IPS-11a (cell line): ENCODE measurements around the gene MXRA8.

Source experiments
- H3K4me3 ChIP-seq: one replicate; pipeline ENCODE4 v1.5.1; 2013; ENCODE audit warnings: low read depth, low read length, control low read depth

Gene MXRA8

DNA sequence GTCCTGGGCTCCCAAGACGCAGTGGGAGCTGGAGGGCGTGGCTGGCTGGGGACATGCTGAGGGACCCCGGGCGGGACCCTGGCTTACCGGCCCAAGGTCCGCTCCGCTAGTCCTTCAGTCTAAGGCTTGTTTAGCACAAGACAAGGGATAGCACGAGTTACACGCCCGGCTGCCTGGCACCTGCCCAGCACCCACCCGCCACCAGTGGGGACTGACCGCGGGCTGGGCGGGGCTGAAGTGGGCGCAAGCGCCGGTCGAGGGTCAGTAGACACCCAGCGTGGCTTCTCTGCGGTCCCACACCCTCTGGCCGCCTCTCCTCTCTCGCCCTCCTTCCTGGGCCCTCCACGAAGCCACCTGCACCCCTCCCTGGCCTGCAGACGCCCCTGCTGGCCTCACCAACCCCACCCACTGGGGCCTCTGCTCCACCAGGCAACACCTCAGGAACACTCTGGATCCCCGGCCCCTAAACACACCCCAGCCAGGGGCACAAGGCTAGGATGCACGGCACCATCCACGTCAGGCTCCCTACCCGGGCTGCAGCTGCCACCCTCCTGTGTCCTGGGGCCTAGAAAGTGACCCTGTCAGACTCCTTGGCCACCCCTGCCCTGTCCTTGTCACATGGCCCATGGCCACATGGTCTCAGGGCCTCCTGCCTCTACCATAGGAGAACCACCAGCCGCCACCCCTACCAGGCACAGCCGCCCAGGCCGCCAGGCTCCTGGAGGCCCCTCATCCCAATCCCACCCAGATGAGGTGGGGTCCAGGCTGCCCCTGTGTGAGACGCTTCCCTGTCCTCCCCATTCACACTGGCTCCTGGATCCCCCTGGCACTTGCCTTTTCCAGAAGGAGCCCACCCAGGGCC lies 21.2 kb downstream of the MXRA8 start:
- H3K4me3 ChIP-seq = no peak overlapping the region

DNA sequence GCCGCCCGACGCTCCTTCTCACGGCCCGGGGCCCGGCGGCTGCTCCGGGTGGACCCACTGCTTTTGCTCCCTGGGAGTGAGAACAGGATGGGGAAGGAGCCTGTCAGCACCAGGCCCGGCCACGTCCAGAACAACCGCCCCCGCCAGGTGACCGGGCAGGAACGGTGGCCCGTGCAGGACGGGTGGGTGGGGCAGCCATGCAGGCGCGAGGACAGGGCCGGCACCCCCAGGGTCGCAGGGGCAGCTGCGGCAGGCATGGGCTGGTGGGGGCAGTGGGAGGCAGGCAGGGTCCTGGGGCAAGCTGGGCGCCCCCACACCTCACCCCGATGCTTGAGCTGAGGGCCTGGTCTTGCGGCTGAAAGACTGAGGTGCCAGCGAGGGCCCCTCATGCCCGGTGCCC lies 21.9 kb downstream of the MXRA8 start:
- no peak overlapping the region for H3K4me3 ChIP-seq

DNA sequence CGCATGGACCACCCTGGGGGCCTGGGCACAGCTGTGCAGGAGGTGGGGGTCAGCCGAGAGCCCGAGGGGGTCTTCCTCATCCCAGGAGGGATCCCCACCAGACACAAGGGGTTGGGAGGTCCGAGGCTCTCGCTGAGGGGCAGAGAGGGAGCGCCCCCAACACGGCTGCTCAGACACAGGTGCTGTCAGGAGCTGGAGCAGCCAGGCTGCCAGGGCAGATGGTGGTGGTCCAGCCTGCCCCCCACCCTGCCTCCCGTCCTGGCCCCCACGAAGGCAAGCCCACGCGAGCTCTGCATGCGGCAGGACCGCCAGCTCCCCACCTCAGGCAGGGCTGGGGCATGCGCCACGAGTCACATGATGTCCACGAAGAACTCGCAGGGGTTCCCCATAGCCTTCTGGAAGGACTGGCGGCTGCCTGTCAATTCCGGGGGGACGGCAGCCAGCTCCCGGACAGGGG lies 22.5 kb downstream of the MXRA8 start:
- H3K4me3 ChIP-seq = no peak overlapping the region

DNA sequence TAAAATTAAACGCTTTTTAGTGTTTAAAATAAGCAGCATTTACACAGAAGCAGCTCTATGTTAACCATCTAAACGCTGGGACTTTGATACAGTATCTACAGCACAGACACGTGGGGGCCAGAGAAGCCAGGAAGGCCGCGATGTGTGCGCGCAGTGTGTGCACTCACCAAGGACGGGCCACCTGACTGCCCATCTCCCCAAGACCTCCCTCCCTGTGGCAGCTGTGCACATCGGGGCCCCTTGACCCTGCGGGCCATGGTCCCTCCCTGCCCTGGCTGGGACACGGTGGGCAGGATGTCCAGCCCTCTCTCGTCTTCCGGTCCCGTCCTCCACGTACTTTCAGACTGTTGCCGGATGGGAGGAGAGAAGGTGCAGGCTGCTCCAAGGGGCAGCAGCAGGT lies 23.1 kb downstream of the MXRA8 start:
- no peak overlapping the region for H3K4me3 ChIP-seq

DNA sequence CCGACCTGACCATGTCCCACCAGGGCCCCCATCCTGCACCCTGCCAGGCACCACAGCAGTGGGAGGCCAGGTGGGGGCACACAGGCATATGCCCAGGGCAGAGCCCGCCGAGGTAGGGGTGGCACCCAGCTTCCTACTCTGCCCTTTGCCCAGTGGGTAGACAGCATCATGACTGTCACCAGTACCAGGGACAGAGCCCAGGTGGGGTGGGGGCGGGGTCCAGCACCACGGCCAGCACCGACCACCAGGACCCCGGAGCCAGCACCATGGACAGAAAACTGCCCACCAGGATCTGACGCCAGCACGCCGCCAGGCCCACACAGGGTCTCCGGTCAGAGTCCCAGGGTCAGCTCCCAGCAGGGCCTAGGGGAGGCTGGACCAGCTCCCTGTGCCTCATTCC lies 23.5 kb downstream of the MXRA8 start:
- H3K4me3 ChIP-seq = no peak overlapping the region

DNA sequence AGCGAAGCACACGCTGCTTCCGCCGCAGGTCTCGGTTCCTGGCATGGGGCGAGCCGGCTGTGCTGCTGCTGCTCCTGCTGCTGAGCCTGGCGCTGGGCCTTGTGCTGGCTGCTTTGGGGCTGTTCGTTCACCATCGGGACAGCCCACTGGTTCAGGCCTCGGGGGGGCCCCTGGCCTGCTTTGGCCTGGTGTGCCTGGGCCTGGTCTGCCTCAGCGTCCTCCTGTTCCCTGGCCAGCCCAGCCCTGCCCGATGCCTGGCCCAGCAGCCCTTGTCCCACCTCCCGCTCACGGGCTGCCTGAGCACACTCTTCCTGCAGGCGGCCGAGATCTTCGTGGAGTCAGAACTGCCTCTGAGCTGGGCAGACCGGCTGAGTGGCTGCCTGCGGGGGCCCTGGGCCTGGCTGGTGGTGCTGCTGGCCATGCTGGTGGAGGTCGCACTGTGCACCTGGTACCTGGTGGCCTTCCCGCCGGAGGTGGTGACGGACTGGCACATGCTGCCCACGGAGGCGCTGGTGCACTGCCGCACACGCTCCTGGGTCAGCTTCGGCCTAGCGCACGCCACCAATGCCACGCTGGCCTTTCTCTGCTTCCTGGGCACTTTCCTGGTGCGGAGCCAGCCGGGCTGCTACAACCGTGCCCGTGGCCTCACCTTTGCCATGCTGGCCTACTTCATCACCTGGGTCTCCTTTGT lies 24.7 kb downstream of the MXRA8 start:
- no peak overlapping the region for H3K4me3 ChIP-seq

DNA sequence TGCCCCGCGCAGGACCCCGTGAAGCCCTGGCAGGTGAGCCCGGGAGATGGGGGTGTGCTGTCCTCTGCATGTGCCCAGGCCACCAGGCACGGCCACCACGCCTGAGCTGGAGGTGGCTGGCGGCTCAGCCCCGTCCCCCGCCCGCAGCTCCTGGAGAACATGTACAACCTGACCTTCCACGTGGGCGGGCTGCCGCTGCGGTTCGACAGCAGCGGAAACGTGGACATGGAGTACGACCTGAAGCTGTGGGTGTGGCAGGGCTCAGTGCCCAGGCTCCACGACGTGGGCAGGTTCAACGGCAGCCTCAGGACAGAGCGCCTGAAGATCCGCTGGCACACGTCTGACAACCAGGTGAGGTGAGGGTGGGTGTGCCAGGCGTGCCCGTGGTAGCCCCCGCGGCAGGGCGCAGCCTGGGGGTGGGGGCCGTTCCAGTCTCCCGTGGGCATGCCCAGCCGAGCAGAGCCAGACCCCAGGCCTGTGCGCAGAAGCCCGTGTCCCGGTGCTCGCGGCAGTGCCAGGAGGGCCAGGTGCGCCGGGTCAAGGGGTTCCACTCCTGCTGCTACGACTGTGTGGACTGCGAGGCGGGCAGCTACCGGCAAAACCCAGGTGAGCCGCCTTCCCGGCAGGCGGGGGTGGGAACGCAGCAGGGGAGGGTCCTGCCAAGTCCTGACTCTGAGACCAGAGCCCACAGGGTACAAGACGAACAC lies 25.4 kb downstream of the MXRA8 start:
- H3K4me3 ChIP-seq = no peak overlapping the region

DNA sequence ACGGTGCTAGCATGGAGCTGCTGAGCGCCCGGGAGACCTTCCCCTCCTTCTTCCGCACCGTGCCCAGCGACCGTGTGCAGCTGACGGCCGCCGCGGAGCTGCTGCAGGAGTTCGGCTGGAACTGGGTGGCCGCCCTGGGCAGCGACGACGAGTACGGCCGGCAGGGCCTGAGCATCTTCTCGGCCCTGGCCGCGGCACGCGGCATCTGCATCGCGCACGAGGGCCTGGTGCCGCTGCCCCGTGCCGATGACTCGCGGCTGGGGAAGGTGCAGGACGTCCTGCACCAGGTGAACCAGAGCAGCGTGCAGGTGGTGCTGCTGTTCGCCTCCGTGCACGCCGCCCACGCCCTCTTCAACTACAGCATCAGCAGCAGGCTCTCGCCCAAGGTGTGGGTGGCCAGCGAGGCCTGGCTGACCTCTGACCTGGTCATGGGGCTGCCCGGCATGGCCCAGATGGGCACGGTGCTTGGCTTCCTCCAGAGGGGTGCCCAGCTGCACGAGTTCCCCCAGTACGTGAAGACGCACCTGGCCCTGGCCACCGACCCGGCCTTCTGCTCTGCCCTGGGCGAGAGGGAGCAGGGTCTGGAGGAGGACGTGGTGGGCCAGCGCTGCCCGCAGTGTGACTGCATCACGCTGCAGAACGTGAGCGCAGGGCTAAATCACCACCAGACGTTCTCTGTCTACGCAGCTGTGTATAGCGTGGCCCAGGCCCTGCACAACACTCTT lies 26.2 kb downstream of the MXRA8 start:
- H3K4me3 ChIP-seq = no peak overlapping the region

DNA sequence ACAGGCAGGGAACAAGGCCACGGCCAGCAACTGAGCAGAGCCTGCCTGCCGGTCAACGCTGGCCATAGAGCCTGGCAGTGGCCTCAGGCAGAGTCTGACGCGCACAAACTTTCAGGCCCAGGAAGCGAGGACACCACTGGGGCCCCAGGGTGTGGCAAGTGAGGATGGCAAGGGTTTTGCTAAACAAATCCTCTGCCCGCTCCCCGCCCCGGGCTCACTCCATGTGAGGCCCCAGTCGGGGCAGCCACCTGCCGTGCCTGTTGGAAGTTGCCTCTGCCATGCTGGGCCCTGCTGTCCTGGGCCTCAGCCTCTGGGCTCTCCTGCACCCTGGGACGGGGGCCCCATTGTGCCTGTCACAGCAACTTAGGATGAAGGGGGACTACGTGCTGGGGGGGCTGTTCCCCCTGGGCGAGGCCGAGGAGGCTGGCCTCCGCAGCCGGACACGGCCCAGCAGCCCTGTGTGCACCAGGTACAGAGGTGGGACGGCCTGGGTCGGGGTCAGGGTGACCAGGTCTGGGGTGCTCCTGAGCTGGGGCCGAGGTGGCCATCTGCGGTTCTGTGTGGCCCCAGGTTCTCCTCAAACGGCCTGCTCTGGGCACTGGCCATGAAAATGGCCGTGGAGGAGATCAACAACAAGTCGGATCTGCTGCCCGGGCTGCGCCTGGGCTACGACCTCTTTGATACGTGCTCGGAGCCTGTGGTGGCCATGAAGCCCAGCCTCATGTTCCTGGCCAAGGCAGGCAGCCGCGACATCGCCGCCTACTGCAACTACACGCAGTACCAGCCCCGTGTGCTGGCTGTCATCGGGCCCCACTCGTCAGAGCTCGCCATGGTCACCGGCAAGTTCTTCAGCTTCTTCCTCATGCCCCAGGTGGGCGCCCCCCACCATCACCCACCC lies 27.0 kb downstream of the MXRA8 start, which contains the start of gene TAS1R3:
Gene TAS1R3, plus strand, starts transcription at position 213 of the 898 bp plus-strand sequence. Its CDS starts 66 bp downstream, at position 279.
- no peak within 1 kb of the TSS for H3K4me3 ChIP-seq

DNA sequence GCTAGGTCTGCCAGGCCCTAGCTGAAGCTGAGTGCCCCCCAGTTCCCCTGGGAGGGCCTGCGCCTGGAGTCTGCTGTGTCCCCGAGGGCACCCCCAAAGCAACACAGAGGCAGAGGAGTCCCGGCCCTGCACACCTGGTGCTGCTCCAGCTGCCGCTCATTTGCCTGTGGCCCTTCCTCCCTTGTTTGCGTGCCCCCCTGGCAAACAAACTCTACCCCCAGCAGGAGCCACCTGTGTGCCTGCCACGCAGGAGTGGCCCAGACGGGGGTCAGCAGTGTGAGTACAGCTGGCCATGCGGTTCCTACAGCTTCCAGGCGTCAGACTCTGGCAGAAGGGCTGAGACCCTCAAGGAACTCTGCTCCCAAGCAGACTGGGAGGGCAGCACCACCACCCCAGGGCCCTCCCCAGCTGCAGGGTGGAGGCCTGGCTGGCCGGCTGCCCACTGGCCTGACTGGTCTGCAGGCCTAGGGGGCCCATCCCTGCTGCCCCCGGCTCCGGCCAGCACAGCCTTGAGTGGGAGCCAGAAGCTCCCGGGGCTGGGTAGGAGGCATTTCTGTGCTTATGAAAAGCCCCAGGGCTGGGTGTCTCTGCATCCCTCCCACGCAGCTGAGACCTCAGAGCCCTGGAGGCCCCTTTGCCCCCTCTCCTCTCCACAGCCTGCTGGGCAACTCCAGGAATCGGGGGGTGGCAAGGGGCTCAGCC lies 27.8 kb downstream of the MXRA8 start:
- no peak overlapping the region for H3K4me3 ChIP-seq

DNA sequence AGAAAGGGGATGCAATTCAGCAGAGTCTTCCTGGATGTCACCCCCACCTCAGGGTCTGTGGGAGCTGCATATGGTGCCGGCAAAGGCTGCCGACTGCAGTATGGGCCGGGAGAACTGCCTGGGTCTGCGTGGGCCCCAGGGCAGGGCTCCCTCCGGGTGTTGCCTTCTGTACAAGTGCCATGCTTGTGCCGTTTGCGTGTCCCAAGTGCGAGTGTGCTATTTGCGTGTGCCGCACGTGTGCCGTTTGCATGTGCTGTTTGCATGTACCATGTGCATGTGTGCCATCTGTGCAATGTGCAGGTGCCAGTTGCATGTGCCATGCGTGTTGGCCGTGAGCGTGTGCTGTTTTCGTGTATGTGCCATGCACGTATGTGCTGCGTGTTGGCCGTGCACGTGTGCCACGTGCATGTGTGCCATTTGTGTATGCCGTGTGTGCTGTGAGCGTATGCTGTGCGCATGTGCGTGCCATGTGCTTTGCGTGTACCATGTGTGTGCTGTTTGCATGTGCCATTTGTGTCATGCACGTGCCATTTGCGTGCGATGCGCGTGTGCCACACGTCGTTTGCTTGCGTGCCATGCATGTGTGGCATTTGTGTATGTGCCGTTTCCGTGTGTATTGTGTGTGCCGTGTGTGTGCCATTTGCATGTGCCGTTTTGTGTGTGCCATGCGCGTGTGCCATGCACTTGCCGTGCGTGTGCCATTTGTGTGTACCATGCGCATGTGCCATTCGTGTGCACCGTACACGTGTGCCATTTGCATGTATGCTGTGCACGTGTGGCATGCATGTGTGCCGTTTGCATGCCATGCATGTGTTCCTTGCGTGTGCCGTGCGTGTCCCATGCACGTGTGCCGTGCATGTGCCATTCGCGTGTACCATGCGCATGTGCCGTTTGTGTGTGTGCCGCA lies 28.8 kb downstream of the MXRA8 start:
- no peak overlapping the region for H3K4me3 ChIP-seq

DNA sequence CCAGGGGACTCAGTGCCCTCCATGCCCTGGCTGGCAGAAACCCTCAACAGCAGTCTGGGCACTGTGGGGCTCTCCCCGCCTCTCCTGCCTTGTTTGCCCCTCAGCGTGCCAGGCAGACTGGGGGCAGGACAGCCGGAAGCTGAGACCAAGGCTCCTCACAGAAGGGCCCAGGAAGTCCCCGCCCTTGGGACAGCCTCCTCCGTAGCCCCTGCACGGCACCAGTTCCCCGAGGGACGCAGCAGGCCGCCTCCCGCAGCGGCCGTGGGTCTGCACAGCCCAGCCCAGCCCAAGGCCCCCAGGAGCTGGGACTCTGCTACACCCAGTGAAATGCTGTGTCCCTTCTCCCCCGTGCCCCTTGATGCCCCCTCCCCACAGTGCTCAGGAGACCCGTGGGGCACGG lies 30.1 kb downstream of the MXRA8 start:
- H3K4me3 ChIP-seq = no peak overlapping the region

DNA sequence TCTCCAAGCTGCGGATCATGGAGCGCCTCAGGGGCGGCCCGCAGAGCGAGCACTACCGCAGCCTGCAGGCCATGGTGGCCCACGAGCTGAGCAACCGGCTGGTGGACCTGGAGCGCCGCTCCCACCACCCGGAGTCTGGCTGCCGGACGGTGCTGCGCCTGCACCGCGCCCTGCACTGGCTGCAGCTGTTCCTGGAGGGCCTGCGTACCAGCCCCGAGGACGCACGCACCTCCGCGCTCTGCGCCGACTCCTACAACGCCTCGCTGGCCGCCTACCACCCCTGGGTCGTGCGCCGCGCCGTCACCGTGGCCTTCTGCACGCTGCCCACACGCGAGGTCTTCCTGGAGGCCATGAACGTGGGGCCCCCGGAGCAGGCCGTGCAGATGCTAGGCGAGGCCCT lies 31.1 kb downstream of the MXRA8 start:
- H3K4me3 ChIP-seq = no peak overlapping the region

DNA sequence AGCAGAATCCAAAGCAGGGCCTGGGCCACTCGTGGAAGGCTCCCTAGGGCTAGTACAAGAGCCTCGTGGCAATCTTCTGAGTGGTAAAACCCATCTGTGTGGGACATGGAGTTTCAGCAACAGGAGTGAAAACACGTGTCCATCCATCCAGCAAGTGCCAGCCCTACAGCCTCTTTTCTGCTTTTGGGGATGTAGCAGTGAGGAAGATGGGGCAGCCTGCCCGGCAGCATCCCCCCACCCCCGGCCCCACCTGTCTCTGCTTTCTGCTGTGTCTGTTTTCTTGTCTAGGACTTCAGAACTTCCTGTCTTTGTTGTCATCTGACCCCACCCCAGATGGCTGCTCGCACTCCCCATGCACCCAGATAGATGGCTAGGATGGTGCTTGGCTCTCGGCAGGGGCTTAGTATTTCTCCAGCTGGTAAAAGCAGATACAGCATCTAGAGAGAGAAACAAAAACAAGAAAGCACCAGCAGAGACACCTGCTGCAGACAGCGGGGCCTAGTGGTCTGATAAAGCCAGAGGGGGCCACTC lies 32.2 kb downstream of the MXRA8 start:
- H3K4me3 ChIP-seq = no peak overlapping the region

DNA sequence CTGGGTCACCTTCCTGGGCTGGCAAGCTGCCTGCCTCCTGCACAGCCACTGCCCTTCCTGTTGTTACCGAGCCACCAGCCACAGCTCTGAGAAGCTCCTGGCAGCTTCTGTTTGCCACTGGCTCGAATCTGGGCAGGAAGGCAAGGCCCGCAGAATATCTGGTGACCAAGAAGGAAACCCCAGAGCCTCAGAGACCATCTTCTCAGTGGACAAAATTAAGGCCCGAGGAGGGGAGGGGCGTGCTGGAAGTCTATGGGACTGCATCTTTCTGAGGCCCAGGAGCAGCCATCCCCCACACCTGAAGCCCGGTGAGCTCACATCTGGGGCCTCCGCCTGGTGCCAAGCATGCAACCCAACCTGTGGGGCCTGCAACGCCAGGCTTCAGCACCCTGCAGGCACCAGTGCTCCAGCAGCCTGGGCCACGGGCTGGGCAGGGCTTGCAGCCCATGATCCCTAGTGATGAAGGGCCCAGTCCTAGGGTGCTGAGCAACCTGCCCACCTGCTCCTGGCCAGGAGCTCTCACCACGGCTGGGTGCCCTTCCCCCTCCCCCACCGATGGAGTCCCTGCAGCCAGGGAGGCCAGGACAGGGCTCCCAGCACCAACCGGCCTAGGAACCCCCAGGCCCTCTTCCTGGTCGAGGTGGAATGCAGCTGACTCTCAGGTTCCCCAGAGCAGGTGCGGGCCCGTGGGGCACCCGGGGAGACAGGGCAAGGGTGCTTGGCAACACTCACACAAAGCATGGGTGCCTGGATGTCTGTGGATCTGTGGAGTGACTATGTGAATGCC lies 32.9 kb downstream of the MXRA8 start:
- H3K4me3 ChIP-seq = peak overlapping the region; percentile 66

DNA sequence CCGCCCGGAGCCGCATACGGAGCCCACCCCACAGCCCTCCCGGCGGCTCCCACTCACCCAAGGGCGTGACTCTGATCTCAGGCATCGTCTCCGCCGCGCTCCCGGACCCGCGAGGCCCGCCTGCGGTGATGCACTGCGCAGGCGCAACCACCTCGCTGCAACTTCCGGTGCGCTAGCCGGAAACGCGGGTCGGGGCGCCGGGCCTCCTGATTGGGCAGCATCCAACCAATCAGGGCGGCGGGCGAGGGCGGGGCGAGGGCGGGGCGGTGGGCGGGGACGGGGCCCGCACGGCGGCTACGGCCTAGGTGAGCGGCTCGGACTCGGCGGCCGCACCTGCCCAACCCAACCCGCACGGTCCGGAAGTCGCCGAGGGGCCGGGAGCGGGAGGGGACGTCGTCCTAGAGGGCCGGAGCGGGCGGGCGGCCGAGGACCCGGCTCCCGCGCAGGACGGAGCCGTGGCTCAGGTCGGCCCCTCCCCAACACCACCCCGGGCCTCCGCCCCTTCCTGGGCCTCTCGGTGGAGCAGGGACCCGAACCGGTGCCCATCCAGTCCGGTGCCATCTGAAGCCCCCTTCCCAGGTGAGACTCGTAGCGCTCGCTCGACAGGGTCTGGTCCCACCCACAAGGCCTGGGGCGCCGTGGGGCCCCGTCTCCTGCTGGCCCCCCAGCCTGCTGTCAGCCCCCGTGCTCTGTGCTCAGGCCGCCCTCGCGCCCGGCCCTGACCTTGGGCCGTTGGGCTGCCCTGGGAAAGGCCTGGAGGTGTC lies 33.6 kb downstream of the MXRA8 start, which contains the start of the genes CPTP and INTS11:
Gene CPTP, plus strand, starts transcription at position 279 of the 764 bp plus-strand sequence. CDS start 2,109 bp downstream, outside the sequence.
Gene INTS11, minus strand, starts transcription at position 137 of the 764 bp plus-strand sequence. Its CDS starts 52 bp downstream, at position 85.
- peak within 1 kb of the TSS; percentile 82 for H3K4me3 ChIP-seq
